Kasumi-1 (cell line): ENCODE data around the gene DMBX1.

Experiments used
- DNase-seq, 2 experiments: peaks; one replicate each; lab custom pipeline; 2025; lab: John Stamatoyannopoulos, UW

Gene DMBX1

DNA sequence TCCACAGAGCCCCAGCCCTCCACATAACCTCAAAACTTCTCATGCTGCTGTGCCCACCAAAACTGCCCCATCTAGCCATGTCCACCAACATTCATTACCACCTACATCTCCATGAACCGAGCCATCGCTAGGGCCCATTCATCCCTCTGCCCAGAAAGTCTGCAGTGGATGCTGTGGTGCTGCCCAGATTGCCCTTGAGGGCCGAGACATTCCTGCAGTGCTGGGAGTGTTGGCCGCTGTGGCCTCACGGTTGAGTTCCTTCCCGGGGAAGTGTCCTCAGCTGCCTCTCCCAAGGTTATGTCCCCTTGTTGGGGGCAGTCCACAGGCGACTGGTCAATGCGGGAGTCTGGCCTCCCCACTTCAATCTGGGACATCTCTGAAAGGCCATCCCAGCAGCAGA is 30.3 kb upstream of the DMBX1 start:
- no peak for DNase-seq

DNA sequence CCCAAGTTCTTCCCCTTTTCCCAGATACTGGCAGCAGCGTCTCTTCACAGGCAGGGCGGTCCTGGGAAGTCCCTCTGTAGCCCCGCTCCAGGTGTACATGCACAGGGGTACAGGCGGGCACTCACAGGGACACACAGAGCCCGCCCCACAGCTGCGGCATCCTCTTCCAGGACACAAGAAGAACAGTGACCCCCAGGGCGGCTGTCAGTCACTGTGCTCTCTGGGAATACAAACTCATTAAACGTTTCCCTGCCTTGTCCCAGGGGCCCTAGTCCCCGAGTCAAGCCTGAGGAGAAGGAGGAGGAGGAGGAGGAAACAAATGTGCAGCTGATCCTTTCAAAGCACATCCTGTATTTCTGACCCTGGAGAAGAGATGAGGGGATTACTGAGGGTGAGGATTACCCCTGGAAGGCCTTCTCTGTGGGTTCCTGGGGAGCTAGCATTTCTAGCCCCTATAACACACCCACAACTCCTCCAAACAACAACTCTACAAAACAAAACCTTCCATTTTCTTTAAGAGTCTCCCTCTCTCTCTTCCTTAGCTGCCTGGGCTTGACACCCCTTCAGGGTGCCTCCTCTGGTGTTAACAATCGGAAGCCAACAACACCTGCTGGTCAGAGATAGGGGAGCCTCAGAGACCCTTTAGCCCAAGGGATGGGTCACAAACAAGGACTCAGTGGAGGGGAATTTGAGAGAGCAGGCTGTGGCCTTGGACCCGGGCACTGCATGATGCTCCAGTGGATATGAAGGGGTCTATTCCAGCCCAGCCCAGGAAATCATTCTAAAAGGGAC is 28.4 kb upstream of the DMBX1 start:
- DNase-seq: no peak

DNA sequence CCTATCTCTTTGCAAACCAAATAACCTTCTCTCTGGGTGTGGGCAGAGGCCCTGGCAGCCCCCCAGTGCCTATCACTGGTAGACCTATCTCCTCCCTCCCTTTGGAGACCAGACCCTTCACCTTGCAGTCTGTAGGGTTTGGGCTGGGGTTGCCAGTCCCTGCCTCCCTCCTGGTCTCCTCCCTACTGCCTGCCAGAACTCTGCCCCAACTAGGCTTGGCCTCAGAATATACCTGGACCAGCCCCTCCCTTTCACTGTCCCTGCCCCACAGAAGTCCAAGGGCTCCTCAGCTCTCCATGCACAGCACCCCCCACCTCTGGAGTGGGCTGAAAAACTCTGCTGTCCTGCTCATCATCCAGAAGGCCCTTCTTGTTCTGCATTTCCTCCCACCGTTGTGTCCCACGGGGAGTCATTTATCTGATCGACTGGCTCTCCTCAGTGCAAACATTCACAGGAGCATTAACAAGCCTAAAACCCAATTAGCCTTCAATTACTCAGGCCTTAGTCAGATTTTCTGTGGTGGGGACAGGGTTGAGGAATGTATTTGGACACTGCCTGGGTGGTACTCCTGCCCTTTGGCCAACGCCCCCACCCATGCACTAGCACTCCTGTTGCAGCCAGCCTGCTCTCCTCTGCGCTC is 27.7 kb upstream of the DMBX1 start:
- no peak for DNase-seq

DNA sequence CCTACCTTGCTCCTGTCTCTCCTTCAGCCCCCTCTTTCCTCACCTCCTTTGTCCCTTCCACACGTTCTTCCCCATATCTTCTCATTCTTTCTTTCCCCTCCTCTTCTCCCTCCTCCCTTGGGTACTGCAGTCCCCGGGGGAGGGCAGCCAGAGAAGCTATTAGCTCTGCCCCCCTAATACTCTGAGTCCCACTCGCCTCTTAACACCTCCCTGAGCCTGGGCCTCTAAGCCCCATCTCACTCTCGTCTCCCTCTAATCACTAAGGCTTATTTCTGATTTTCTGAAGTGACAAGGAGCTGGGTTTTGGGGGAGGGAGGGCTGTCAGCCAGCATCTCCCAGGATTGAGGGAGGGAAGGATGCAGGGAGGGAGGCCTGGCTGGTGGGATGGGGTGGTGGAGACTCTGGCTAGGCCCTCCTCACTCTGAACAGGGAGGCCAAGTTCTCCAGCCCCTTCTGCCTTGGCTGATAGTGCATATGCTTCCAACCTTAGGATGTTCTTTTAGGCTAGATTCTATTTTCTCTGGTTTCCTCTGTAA is 25.6 kb upstream of the DMBX1 start:
- DNase-seq: no peak

DNA sequence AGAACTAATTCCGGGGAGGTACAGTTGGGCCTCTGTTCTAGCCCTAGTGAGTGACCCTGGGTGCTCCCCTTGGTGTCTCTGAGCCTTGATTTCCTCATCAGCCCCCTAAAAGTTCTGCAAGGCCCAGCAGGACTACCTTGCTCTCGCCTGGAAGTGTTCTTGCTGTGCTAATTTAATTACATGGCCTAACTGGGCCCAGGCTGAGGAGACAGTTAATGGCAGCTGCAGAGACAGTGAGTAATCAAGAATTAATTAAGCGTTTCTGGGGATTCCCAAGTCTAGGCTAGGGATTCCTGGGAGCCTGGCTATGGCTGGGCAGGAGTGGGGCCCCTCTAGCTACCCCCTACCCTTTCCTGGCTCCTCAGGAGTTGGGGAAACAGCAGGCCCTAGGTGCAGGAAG is 24.7 kb upstream of the DMBX1 start:
- DNase-seq: no peak

DNA sequence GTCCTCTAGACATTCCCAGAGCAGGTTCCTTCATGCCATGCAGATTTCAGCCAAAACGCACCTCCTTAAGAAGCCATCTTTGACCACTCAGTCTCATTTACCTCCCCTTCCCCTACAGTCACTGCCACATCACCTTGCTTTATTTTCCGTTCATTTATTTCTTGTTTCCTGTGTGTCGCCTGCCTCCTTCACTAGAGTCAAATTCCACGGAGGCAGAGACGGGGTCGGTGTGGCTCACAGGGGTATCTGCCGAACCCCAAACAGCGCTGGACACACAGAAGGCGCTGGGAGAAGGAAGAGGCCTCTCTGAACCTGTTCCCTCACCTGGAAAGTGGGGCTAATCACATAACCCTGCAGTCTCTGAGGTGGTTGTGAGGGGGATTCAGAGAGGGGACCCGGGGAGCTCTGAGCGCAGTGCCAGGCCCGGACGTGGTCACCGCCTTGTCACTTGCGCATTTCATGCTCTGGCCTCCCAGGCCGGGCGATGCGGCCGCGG is 23.6 kb upstream of the DMBX1 start:
- no peak for DNase-seq

DNA sequence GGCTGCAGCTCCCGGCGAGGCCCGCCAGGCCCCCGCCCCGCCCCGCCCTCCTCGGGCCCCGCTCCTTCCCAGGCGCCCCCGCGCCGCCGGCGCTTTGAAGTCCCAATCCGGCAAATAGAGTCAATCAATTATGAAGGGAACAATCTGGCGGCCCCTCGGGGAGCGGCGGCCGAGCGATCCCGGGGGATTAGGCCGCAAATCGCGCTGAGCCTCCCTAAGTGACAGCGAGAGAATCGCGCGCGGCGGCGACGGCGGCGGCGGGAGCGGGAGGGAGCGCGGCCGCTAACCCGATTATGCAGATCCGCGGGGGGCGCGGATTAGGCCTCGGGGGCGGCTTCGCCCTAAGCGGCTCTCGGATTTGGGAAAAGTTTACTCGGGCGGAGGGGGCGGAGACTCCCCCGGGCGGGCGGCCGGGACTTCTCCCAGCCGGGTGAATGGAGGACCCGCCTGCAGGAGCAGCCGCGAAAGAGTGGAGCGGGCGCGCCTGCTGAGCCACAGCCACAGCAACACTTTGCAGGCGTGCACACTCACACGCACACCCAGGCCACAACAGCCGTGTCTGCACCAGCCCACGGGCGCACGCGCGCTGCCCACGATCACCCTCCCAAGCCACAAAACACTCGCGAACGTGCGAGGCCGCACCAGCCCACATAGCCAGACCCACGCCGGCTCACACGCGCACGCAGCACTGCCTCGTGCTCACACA is 23.0 kb upstream of the DMBX1 start:
- DNase-seq: no peak

DNA sequence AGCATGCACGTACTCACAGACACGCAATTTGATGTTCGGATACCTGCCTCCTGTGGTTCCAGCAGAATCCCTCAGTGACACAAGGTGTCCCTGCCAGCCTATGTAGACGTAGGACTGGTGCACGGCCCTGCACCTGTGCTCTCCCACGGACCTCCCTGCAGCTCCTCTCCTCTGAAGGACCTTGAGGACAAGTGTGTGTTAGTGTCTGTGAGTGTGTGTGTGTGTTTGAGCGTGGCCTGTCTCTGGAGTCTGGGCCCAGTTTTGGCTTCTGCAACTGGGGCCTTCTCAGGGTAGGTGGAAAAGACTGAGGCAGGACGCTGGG is 22.5 kb upstream of the DMBX1 start:
- no peak for DNase-seq

DNA sequence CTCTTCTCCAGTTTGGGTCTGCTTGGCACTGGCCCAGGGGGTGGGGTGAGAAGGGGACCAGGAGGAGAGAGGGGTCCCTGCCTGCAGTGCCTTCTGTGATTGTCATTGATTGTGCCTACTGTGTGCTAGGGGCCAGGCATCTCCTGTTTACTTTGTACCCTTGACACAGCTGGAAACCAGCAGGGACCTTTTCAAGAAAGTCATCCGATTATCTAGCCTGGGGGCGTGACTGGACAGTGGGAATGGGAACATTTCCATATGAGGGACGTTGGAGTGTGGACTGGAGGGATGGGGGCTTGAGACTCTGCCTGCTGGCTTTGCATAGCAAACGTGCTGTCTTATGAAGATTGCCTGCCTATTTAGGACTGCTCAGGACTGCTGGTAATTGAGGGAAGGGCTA is 19.8 kb upstream of the DMBX1 start:
- DNase-seq: no peak

DNA sequence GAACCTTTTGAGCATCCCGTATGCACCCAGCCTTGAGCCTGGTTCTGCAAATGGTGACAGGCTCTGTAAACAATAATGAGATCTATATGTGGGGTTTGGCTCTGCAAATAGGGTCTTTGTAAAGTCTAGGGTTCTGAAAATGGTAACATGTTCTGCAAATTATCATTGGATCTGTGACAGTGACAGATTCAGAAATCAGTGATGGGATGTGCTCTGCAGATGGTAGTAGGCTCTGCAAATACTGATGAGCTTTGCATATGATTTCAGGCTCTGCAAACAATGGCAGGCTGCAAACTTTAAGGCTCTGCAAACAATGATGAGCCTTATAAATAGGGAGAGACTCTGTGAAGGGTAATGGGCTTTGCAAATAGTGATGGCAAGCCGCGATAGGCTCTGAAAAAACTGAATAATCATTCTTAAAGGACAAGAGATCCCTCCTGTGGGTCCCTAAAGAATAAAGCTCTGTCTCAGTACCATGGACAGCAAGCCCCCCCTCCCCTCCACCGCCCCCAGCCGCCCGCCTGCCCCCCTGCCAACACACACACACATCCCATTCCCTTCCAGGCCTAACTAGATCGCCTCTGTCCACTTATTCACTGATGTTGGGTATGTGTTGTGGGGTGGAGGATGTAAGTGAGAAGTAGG is 17.7 kb upstream of the DMBX1 start:
- no peak for DNase-seq

DNA sequence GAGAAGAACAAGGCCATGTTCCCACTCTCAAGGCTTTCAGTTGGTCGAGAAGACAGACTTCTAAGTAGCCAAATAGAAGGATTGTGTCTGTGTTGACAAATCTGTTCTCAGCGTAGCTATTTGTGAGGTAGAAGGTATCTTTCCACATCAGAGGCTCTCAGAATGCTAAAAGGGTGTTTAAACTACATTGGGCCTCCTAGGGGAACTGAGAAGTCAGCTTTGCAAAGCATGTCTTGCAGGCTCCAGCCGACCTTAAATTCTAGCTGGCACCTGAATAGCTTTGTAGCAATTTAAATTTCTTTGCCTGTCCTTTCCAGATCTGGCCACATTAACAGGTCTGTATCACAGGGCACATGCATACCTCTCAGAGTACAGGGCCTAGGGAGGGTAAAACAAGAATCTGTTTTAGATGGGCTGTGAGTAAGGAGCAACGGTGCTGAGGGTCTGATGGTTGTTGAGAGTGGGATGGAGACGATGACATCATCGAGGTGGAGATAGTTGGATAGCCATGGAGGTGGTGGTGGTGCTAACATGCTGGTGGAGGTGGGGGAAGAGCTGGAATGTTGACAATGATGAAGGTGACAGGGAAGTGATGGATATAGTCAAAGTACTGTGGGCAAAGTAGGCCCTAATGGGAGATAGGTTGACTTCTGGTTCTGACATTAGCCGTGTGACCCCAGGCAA is 17.0 kb upstream of the DMBX1 start:
- DNase-seq: no peak

DNA sequence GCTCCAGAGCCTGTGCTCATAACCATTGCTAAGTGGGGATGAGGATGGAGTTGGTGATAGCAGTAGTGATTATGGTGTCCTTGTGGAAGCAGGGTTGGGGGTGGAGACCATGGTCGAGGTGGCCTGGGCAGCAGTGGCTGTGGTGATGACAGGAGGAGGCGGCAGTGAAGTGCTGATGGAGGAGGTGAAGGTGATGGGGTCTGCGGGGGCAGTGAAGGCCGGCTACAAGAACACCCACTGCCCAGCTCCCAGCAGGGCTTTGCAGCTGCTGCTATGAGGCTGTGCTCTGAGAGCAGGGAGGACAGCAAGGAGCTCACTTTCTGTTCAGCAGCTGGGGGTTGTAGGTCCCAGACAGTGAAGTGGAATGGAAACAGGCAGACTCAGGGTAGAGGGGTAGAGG is 15.6 kb upstream of the DMBX1 start:
- DNase-seq: no peak

DNA sequence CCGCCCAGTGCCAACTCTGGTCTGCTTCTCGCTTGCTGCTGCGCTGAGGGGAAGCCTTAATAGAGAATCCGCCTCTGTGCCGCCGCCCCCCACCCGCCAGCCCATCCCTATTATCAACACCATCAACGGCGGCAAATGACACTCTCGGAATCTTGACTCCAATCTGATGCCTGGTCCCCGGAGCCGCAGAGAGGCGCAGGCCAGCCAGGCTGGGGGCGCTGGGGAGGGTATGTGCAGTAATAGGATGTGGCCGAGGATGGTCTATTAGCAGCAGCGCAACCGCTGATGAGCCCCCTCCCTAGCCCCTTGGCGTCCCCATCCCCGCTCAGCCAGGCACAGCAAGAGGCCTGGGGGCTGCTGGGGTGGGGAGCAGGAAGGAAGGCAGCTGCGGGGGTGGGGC is 15.1 kb upstream of the DMBX1 start:
- no peak for DNase-seq

DNA sequence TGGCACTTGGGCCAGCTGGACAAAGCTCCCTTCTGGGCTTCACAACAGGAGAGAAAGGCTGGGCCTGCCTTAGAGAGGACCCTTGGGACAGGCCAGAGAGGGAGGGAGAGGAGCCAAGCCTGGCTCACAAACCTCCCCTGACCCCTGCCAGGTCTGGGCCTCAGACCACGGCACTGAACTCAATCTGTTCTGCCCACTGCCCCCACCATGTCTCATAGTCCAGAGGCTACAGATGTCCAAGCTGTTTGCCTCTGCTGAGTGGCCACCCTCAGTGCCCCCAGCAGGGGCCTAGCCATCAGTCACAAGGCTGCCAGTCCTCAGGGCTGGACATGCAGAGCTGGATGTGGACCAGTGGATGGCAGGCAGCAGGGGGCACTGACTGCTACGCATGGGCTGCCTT is 13.0 kb upstream of the DMBX1 start:
- no peak for DNase-seq

DNA sequence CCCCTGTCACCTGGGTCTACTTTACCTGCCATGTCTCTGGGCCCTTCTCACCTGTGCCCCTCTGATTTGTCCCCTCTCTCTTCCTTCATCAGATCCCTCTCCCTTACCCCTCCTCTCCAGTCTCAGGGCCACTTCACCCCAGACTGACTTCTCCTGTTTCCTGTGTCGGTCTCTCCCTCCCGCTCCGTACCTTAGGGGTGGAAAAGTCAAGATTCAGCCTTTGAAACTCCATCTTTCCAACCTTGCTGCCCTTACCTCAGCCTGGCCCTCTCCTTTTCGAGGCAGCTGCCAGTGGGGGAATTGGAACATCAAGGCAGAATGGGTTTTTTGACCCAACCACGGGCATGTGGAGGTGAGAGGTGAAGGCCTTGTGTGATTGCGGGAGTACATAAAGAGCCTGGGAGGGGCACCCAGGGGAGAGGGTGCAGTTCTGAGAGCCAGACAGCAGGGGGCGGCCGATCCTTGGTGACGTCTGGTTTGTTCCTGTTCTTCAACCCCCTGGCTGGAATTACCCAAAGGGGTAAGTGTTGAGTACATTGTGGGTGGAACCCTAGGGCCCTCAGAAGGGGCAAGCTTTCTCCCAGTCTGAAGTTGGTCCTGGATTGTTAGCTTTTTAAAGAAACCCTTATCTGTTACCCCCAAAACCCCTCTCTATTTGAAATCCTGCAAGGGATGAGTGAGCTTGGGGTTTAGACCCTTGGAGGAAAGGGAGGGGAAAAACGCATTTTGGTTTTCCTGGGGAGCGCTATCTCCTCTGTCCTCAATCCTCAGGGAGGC is 12.3 kb upstream of the DMBX1 start:
- DNase-seq: peak; percentile 82 to 85

DNA sequence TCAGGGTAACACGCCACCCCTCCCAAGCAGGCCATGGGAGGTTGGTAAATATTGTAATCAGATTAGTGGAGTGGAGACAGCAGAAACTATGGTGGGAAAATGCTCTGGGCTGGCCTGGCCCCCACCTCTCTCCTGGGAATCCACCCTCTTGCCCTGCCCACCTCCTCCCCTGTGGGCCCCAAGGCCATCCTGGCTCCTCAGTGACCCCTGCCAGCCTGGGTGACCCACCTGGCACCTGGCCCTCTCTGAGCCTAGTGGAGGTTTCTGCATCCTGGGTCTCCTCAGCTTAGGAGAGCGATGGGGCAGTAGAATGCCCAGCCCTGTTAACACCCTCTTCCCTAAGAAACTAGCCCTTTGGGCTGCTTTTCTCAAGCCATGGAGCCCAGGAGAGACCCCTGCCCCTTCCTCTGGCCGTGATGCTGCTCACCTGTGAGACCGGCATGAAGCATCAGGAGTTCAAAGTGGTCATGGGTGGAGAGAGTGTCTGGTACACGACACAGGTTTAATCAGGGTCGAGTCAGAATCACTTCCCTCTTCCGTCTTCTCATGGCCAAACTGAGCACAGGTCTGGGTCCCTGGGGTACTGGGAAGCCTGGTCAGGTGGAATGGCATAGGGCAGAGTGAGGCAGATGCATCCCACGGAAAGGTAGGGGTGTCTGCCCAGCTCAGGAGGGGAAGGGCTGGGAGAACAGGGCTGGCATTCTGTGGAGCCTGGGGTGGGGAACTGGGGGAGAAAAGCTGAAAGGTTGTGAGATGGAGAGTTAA is 10.7 kb upstream of the DMBX1 start:
- DNase-seq: no peak

DNA sequence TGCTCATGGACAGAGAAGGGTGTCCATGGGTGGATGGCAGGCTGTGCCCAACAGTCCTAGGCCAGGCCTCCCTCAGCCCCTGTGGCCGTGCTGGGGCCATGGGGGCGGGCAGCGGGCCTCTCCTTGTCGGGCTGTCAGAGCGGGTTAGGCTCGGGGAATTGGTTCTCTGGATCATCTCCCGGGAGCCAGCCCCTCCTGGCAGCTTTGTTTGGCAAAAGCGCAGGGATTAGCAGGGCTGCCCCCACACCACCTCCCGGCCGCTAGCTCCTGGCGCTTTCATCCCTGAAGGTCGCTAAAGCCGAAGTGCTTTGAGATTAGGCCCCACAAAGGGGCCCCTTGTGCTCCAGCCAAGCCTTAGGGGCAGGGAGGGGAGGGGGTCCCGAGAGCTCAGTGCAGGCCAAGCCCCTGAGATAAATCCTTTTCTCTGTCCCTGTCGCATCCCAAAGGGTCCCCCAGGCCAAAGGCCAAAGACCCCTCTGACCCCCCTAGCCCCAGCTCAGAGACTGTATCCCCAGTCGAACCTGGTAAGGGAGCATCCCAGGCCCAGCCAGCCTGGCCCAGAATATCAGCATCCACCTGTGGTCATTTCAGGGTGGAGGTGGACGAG is 9.8 kb upstream of the DMBX1 start:
- DNase-seq: no peak

DNA sequence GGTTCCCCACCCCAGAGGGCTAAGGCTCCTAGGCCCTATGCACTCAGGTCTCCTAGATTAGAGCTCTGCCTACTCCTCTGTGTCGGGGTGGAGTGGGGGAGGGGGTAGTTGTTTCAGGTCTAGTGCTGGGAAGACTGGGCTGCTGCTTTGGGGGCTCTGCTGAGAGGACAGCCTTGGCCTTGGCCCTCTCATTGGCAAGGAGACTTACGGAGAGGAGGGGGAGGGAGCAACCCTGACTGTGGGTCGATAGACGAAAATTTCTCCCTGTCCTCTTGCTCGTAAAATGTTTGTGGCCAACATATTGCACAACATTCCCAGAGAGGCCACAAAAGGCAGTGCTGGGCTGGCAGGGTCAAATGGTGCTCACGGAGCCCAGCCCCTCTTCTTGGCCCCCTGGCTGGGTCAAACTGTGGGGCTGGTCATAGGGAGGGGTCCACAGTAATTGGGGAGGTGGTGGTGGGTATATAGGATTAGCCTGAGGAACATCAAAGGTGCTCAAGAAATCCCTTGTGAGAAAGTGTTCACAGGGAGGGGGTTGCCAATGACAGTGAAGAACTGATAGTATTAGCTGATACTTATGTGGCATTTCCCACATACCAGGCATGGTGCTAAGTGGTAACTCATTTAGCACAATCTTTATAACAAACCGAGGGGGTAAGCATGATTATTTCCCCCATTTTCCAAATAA is 8.5 kb upstream of the DMBX1 start:
- DNase-seq: no peak

DNA sequence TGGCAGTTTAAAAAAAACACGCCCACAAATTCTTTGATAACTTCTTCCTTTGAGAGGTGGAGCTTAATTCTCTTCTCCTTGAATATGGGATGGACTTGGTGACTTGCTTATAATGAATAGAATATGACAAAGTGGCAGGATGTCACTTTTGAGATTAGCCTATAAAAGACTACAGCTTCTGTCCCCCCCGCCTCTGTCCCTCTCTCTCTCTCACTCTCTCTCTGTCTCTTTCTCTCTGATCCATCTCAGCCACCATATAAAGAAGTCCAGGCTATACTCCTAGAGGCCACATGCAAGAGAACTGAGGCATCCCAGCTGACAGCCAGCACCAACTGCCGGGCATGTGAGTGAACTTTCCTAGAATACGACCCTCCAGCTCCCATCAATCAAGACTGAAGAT is 7.7 kb upstream of the DMBX1 start:
- DNase-seq: no peak
